GM12874 (cell line): ENCODE measurements around the gene DMTF1.

Source experiments
- TF ChIP-seq, protein P1 (sequence below): IDR thresholded peaks from 2 replicates; pipeline ENCODE4 v1.5.1; 2011; ENCODE audit warnings: low read depth, mild to moderate bottlenecking, control low read depth, low read length, moderate library complexity; ENCODE audit not compliant: insufficient read depth

The DMTF1 gene

GRCh38 chr7:87213811-87214210 is 61.6 kb downstream of the DMTF1 start:
- TF ChIP-seq, protein P1, sequence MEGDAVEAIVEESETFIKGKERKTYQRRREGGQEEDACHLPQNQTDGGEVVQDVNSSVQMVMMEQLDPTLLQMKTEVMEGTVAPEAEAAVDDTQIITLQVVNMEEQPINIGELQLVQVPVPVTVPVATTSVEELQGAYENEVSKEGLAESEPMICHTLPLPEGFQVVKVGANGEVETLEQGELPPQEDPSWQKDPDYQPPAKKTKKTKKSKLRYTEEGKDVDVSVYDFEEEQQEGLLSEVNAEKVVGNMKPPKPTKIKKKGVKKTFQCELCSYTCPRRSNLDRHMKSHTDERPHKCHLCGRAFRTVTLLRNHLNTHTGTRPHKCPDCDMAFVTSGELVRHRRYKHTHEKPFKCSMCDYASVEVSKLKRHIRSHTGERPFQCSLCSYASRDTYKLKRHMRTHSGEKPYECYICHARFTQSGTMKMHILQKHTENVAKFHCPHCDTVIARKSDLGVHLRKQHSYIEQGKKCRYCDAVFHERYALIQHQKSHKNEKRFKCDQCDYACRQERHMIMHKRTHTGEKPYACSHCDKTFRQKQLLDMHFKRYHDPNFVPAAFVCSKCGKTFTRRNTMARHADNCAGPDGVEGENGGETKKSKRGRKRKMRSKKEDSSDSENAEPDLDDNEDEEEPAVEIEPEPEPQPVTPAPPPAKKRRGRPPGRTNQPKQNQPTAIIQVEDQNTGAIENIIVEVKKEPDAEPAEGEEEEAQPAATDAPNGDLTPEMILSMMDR, result no peak

DNA sequence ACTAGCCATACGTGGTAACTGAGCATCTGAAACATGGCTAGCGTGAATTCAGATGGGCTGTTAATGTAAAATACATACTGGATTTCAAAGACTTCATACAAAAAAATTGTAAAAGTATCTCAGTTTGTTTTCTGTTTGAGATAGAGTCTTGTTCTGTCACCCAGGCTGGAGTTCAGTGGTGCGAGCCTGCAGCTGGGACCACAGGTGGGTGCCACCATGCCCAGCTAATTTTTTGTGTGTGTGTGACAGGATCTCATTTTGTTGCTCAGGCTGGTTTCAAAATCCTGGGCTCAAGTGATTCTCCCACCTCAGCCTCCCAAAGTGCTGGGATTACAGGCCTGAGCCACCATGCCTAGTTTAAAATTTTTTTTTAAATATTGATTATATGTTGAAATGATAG is 62.8 kb downstream of the DMTF1 start:
- TF ChIP-seq, protein P1, result no peak

GRCh38 chr7:87216701-87217508 is 64.7 kb downstream of the DMTF1 start:
- TF ChIP-seq, protein P1, result no peak

DNA sequence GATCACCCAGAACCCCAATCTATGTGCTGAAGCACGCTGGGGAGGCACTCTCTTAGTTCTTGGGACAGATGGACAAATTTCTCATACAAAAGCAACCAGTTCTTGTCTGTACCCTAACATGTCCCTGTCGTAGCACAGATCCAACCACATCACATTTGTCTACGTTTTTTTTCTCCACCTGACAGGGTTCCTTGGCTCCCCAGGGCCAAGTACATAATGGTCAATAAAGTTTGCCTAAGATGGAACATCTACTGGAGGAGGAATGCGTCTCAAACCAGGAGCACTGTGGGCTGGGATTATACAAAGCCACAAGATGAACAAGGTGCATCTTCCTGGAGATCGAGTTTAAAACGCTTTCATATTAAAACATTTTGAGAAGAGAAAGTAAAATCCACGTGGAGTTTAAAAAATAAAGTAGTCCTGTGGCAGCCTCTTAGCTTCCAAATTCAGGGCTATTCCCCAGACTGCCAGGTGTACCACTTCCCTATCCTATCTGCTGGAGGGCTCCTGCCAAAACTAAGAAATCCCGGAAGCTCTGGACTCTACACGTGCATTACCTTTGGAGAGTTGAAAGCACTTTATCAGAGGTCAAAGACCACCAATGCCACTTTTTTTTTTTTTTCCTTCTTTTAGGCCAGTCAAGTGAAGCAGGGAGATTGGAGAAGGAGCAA is 65.9 kb downstream of the DMTF1 start:
- TF ChIP-seq, protein P1, result no peak

GRCh38 chr7:87218796-87219544 is 66.7 kb downstream of the DMTF1 start:
- TF ChIP-seq, protein P1, result no peak

DNA sequence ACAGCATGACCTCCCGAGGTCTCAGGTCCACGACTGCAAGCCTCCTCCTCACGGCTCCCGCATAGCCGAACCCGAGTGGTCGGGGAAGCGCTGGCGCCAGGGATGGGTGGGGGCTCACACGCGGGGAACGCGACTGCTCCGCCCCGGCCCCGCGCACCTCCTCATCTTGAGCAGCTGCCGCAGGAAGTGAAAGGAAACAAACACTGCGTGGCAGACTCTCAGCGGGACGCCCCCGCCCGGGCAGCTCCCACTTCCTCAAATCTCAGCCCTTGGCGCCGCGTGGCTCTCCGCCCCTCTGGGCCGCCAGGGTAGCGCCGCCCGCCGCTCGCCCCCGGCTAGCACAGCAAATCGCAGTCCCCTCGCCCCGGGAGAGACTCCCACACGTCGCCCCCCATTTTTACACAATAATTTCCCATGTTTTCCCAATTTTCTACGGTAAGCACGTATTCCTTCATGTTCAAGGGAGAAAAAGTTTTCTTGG is 67.3 kb downstream of the DMTF1 start, which contains the start of gene TMEM243:
TSS of gene TMEM243 (minus strand) at position 188 of the 481 bp plus-strand sequence. CDS start 229 bp downstream, outside the sequence.
- TF ChIP-seq, protein P1, result peak; percentile 48
